Activated T-helper 1 cell treated with anti-CD3 and anti-CD28 coated beads, Interleukin-2, amount 50 U/mL, for 16 hours (primary cell): Measurements from ENCODE around the gene PDZK1IP1.
"Not testable (repeated sequence)": the region's sequence is repeated elsewhere in the genome, so short reads cannot be mapped to it uniquely, and the experiment has no call there.

Source experiments
- DNase-seq, 2 donors: peaks; one replicate each; pipeline ENCODE4 v3.0.0-alpha.2; 2020; ENCODE audit warnings: low read depth in 1 of 2, low spot score in 1 of 2

The PDZK1IP1 gene

DNA sequence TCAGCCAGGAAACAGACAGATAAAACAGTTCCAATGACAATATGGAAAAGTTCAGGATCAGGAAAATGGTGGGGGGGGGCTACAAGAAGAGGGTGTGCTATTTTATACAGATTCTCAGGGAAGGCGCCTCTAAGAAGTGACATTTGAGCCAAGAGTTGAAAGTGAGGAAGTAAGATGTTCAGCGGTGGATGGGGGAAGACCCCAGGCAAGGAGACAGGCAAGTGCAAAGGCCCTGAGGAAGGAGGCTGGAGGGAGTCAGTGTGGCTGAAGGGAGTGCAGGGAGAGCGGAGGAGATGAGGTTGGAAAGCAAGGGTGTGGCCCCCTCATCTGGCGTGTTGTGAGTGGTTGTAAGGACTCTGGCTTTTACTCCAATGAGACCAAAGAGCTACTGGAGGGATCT is 8.4 kb upstream of the PDZK1IP1 start:
- DNase-seq: no peak

DNA sequence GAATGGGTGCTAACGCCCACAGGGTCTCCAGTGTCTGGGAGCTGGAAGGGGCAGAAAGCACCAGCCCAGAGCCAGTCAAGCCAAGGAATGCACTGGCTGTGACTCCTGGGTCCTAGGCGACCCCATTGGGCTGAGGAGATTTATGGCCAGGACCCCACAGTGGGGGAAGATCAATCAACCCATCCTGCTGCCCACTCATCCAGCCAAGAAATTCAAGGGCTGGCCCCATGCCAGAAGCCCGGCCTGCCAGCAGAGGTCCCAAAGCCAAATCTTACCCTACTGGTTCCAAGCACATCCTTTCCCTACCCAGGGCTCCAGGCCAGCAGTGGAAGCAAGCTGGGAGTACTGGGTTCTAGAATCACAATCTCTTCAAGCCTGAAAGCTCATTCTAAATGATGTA is 6.8 kb upstream of the PDZK1IP1 start:
- DNase-seq: no peak

DNA sequence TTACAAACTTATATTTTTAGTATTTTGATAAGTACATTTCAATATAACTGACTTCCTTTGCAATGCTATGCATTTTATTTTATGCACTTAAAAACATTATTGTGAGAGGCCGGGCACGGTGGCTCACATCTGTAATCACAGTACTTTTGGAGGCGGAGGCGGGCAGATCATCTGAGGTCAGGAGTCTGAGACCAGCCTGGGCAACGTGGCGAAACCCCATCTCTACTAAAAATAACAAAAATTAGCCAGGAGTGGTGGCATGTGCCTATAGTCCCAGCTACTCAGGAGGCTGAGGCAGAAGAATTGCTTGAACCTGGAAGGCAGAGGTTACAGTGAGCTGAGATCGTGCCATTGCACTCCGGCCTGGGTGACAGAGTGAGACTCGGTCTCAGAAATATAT is 6.1 kb upstream of the PDZK1IP1 start:
- DNase-seq: not testable (repeated sequence)

- DNase-seq: no peak
Observed at GRCh38 chr1:47194311-47194710, 4.5 kb upstream of the PDZK1IP1 start.

DNA sequence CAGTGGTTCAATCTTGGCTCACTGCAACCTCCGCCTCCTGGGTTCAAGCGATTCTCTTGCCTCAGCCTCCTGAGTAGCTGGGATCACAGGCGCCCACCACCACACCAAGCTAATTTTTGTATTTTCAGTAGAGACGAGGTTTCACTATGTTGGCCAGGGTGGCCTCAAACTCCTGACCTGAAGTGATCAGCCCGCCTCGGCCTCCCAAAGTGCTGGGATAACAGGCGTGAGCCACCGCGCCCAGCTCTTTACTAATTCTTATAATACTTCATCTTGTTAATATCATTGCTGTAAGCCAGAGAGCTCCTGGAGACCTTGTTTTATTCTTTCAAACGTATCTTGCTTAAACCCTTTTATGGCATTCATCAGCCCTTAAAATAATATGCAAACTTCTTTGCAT is 3.7 kb upstream of the PDZK1IP1 start:
- not testable (repeated sequence) for DNase-seq

GRCh38 chr1:47192458-47193384 is 2.9 kb upstream of the PDZK1IP1 start:
- peak; percentile 41 to 42 for DNase-seq

GRCh38 chr1:47191940-47192457 is 2.2 kb upstream of the PDZK1IP1 start:
- DNase-seq: no peak

DNA sequence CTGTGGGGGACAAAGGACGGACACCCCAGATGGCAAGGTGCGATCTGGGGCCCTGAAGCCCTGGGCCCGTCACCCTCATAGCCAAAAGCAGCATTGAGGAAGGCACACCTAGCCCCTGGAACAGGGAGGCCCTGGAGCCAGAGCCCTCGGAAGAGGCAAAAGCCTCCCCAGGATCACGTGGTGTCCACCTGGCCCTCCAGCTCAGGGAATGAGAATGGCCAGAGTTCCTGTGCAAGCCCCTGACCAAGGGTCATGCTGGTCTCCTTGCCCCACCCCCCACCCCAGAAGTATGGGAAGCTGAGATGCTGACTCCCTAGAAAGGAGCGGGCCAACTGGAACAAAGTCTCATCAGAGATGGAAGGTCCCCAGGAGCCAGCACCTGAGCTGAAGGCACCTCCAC is 1.0 kb upstream of the PDZK1IP1 start:
- no peak for DNase-seq

DNA sequence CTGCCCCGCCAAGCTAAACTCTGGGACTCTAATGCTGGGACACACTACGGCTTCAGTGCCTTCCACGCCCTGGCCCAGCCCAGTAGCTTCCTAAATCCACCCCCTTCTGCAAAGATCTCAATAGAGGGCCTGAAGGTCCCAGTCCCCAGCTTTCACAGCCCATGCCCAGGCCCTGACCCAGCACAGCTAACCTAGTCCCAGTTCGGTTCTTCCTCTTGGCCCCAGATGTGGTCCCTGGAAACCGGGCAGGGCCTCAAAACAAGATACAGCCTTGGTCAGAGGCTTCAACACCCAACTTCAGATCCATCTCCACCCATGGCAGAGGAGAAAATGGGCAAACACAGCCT is 646 bp upstream of the PDZK1IP1 start:
- no peak for DNase-seq

- no peak for DNase-seq
Observed at GRCh38 chr1:47188791-47189785, 748 bp downstream of the PDZK1IP1 start.

GRCh38 chr1:47187926-47188250 is 1.9 kb downstream of the PDZK1IP1 start:
- no peak for DNase-seq

- DNase-seq: no peak
Observed at GRCh38 chr1:47187231-47187925, 2.5 kb downstream of the PDZK1IP1 start.

DNA sequence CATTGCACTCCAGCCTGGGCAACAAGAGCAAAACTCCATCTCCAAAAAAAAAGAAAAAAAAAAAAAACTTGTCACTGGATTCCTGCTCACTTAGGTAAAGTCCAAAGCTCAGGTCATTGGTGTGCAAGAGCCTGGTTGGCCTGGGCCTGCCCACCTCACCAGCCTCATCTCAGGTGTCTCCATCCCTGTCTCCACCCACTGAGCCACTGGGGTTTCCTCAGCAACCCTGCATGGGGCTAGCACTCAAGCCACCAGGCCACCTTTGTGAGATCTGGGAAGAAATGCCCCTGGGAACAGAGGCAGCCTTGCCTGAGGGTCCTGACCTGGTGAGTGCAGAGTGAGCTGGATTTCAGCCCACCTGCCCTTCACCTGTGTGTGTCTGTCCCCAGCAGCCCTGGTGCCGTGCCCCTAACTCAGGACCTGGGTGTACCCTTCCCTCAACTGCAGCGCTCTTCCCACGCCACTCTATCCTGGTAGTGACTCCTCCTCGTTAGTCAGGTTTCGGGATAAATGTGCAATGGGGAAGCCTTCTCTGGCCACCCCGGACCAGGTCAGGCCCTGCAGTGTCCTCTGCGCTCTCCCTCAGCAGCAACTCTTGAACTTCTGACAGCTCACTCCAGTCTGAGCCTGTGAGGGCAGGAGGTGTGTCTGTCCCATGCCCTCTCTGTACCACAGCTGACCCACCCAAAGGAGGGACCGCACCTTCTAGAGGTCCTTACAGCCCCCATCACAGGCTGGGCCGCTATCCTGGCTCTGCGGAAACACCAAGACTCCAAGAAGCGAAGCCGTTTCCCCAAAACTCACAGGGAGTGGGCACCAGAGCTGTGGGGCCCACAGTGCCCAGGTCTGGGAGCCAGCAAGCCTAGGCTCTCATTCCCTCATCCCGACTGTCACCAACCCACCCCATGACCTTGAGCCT is 3.3 kb downstream of the PDZK1IP1 start:
- DNase-seq: no peak

DNA sequence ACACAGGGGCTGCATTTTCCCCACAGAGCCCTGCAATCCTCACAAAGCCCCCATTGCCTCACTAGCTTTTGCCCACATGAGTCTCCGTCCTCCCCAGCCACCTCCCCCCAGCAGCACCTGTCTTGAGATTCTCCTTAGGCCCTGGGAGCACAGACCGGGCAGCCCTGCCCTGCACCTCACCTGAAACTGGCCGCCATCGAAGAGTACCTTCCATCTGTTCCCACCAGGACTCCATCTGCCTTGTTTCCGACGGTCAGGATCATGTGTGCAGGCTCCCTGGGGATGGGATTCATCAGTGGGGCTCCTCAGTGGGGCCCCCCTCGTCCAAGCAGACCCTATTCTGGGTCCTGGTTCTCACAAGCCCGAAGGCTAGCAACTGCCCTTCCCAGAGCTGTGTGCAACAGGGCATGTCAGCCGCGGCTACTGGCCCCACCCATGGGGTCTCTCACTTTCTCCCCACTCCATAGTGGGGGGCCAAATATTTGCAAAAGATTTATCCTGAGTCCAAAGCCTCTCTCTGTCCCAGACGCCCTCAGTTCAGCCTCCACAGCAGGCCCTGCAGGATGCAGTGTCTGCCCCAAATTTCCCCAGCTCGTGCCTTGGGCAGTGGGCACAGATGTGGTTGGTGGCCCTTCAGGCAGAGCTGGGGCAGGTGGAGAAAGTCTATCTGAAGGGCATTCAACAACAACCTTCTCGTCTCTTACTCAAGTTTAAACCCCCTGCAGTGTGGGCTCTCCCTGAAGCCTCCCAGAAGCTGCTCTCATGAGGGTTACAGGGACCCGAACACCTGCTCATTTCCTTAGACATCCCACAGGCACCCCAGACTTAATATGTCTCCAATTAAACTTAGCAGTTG is 4.8 kb downstream of the PDZK1IP1 start:
- DNase-seq: no peak

- no peak for DNase-seq
Observed at GRCh38 chr1:47184090-47184821, 5.6 kb downstream of the PDZK1IP1 start.

- no peak for DNase-seq
Observed at GRCh38 chr1:47183308-47184089, 6.3 kb downstream of the PDZK1IP1 start.

GRCh38 chr1:47182676-47183235 is 7.1 kb downstream of the PDZK1IP1 start:
- no peak for DNase-seq
